DMS153 (cell line): ENCODE measurements around the gene SH3PXD2B.
"Not testable (repeated sequence)": the region's sequence is repeated elsewhere in the genome, so short reads cannot be mapped to it uniquely, and the experiment has no call there.

ENCODE experiments used
- DNase-seq: peaks from one replicate; lab custom pipeline; 2025; lab: John Stamatoyannopoulos, UW

SH3PXD2B gene

DNA sequence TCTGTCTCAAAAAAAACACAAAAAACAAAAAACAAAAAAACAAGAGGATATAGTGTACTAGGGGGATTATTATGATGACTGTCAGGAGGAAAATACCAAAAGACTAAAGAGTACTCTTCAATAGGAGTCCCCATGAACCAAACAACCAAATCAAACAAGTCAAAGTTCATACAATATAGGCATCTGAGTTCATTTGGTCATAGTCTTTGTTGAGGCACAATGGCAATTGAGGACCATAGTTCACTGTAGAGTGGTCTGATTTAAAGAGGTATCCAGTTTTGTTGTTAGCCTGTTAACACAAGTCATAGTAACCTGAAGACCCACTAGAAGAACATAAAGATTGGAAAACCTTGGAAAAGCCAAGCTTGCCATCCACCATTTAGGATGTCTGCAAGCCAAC, 159.5 kb downstream of the SH3PXD2B start:
- no peak for DNase-seq

DNA sequence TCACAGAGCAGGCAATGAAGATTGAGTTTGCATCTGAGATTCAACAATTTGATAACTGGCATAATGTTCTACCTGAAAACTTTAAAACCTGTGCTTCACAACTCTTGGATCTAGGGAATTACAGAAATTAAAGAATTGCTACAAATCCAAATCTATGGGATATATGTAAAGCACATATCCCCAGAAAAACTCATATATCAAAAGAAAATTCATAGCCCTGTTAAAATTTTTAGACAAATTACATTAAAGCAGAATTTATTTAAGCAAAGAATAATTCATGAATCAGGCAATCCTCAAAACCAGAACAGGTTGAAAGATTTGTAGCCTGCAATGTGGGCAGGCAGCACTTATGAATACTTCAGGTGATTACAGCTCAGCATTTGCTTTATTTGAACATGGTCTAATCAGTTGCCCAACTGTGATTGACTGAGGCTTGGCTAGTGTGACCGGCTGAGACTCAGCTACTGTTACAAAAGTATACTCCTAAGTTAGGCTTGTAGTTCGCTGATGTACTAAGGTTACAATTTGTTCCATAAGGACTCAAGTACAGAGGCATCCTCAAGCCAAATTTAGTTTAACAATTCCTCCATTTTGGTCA, 160.5 kb downstream of the SH3PXD2B start:
- no peak for DNase-seq

DNA sequence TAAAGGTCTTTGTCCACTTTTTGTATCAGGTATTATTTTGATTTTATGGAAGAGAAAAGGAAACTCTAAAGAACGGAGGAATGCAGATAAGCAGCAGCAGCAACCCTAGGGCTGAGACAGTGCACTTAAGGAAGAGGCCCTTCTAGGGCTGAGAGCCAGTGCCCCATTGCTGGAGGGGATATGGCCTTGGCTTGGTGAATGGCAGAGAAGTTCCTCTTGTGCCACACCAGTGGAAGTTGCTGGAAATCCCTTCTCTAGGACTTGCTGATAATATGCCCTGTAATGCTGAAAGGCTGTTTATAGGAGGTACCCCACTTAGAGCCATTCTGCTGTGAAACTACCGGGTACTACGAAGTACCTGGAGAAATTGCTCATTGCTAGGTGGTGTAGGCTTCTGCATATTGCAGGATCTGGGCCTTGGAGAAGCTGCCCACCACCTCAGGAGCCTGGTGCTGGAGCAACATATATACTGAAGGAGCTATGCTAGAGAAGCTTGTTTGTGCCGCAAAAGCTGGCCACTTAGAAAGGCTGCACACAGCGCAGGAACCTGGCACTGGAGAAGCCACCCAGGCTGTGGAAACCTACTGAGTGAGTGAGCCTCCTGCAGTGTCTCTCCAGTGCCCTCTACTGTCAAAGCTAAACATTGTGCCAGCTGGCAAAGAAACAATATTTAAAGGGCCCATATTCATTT, 161.1 kb downstream of the SH3PXD2B start:
- DNase-seq = peak; percentile 52

DNA sequence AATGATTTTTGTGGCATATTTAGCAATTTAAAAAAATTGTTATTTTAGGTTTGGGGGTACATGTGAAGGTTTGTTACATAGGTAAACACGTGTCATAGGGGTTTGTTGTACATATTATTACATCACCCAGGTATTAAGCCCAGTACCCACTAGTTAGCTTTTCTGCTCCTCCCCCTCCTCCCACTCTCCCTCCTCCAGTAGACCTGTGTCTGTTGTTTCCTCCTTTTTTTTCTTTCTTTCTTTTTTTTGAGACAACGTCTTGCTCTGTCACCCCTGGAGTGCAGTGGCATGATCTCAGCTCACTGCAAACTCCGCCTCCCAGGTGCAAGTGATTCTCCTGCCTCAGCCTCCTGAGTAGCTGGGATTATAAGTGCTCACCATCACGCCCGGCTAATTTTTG, 162.5 kb downstream of the SH3PXD2B start:
- not testable (repeated sequence) for DNase-seq

DNA sequence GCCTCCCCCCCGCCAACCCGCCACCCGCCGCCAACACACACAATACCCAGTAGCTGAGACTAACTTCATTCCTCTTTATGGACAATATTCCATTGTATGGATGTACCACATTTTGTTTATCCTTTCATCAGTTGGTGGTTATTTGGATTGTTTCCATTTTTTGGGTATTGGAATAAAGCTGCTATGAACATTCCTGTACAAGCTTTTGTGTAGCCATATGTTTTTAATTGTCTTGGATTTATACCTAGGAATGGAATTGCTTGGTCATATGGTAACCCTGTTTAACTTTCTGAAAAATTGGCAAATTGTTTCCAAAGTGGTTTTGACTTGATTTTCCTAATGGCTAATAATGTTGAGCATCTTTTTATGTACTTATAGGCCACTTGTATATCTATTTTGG, 165.9 kb downstream of the SH3PXD2B start:
- DNase-seq = no peak

DNA sequence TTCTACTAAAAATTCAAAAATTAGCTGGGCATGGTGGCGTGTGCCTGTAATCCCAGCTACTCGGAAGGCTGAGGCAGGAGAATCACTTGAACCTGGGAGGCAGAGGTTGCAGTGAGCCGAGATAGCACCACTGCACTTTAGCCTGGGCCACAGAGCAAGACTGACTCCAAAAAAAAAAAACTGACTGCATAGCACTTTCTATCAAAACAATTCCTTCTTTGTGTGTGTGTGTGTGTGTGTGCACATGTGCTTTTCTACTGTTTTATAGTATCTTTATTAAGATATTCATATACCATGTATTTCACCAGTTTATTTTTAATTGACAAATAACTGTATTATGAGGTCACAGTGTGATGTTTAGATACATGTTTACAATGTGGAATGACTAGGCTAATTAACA, 167.2 kb downstream of the SH3PXD2B start:
- DNase-seq = not testable (repeated sequence)

DNA sequence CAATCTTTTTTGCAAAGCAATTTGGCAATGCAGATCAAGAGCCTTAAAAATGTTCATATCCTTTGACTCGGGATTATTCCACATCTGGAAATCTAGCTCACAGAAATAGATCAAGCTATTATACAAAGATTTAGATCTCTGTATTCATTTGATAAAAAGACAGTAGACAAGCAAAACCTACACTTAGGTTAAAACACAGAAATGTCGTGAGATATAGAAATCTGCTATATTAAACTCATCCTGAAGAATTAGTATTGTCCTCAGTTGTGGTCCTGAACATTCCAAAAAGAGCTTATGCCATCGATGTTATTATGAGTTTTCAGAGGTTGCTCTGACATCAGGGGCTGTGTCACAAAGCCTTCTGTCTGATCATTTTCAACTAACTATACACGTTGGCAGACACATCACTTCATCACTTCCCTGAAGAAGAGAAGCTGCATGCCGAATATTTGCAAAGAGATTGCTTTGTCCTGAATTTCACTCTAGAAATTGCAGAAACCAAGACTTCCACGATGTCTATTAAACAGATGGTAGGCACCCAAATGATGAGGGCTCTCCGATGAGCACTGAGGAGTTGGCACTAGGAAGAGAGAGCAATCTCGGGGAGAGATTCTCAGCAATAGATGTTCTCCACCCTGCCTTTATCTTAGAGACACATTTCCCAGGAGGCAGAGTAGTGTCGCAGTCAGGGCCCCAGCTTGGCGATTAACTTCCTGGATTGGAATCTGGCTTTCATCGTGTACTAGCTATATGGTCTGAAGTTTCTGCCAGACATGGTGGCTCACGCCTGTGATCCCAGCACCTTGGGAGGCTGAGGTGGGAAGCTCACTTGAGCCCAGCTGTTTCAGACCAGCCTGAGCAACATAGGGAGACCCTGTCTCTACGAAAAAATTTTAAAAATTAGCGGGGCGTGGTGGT, 168.8 kb downstream of the SH3PXD2B start:
- DNase-seq = no peak

DNA sequence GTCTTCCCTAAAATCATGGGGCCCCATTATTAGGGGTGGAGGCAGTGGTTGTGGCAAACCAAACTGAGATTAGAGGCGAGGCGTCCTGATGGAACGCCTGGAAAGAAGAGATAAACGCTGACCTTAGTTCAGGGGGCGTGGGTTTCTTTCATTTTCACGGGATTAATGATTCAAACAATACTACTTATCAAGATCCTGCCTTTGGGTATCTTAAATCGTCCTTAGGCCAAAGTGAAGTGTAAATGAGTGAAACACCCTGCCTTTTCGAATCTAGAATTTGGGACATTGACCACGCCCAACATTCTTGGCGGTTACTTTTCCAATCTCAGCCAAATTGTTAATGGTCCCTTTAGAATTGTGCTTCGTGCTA, 169.7 kb downstream of the SH3PXD2B start:
- DNase-seq = no peak

DNA sequence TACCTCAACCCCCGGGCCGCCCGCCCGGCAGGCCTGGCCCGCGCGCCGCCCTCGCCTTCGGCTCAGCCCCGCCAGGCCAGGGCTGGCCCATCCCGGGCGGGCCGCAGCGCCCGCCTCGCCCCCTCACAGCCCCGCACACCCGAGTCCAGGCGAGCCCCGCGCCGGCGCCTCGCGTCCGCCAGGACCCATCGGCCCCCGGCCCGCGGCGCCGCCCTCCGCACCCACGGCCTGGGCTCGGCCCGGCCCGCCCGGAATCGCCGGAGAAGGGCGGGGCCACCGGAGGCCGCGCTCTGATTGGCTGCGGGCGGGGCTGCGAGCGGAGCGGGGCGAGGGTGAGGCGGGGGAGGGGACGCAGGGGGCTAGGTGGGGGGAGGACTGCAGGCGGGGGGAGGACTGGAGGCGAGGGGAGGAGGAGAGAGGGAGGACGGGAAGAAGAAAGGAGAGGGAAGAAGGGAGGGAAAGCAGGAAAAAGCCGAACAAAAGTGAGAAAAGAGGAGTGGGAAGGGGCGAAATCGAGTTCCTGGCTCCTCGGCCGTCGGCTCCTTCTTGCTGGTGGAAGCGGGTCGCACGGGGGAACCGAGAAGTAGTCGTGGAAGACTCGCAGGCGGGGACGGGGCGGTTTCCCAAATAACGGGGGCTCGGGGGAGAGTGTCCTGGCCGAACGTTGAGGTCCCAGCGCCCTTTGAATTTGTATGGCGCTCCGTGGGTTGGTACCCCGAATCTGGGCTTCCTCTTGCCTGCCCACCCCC, 170.3 kb downstream of the SH3PXD2B start:
- DNase-seq = peak; percentile 29

DNA sequence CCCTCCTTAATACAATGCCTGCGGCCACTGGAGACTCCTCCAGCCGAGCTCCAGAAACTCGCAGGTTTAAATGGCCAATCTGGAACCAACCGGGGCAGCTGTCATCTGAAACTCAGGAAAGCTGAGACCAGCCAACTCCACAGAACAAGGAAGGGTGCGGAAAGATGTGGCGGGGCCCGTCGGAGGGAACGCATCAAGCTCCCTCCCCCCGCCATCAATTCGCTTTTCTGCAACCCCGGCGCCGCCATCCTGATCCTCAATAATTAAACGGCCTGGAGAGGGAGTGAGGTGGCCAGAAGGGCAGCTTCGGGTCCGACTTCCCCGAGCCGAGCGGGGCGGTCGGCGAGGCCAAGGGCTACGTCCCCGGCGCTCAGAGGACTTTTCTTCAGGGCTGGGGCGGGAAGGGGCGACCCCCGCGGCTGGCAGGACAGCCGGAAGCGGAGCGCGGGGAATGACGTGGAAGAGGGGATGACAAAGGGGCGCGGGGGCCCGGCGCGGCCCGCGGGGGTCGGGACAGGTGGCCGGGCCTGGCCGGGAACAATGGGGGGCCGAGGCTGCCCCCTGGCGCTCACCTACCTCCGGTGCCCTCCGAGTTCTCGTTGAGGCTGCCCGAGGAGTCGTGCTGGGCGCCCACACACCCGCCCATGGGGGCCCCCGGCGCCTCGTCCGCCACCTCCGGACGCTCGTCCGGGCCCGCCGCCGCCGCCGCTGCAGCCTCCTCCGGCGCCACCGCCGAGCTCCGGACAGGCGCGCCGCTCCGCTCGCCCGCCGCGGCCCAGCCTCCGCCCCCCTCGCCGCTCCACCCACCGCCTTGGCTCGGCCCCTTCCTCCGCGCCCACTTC, 171.1 kb downstream of the SH3PXD2B start, which contains the start of gene UBTD2:
Gene UBTD2 (minus strand): TSS at position 745 of the 842 bp plus-strand sequence. CDS start 99 bp downstream, at position 646.
- peak; percentile 32 for DNase-seq

DNA sequence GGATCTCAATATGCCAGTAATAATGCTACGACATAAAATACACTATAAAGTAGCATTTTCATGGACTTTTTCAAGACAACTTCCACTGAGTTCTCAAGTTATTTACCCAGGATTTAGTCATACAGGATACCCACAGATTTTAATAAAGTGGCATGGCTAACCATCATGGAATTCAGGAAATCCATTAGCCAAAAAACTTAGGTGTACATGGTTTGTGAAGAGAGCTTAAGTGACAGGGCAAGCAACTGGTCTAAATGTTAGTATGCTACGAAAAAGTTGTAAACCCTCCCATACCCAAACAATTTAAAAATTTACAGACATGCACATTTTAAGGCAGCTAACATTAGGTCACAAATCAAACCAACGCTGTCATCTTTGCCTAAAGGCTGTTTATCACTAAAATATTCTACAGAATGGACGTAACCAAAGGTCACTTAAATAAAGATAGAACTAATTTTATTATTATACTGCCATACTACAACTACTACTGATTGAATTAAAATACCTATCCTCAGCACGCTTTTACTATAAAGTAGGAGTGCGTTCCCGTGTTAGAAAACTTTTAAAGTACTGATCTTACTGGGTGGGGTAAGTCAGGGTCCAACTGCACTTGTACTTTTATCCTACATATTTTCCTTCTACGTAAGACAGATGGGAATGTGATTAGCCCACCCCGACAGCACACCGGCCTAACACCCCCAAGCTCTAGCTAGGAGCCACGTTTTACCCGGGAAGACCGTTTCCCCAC, 171.9 kb downstream of the SH3PXD2B start:
- no peak for DNase-seq

DNA sequence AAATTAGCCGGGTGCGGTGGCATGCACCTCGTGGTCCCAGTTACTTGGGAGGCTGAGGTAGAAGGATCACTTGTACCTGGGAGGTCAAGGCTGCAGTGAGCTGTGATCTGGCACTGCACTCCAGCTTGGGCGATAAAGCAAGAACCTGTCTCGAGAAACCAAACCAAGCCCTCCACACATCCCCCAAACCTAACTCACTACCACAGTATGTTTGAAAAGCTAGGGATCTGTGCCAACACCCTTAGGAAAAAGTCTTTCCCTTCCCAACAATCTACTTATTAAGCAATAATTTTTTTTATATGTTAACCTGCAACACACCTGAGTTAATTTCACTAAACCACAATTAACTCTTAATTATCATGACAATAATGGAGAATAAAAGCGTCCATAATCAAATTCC, 173.0 kb downstream of the SH3PXD2B start:
- no peak for DNase-seq

DNA sequence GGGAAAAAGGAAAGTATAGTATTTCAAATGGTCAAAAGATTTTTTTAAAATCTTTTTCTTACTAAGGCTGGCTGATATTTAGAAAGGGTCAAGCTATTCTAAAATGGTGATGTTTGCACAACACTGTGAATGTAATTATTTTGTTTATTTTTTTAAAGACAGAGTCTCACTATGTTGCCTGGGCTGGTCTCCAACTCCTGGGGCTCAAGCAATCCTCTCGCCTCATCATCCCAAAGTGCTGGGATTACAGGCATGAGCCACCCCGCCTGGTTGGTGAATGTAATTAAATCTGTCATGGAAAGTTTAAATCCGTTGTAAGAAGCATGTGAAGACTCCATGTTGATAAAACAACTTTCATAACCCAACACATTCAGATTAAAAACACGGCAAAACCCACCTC, 173.4 kb downstream of the SH3PXD2B start:
- DNase-seq = no peak

DNA sequence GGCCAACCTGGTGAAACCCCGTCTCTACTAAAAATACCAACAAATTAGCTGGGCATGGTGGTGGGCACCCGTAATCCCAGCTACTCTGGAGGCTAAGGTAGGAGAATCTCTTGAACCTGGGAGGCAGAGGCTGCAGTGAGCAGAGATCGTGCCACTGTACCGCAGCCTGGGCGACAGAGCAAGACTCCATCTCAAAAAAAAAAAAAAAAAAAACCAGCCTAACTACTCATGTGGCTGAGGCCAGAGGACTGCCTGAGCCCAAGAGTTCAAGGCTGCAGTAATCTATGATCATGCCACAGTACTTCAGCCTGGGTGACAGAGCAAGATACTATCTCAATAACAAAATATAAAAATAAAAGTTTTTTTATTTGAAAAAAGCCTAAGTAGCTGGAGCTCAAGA, 174.0 kb downstream of the SH3PXD2B start:
- no peak for DNase-seq

DNA sequence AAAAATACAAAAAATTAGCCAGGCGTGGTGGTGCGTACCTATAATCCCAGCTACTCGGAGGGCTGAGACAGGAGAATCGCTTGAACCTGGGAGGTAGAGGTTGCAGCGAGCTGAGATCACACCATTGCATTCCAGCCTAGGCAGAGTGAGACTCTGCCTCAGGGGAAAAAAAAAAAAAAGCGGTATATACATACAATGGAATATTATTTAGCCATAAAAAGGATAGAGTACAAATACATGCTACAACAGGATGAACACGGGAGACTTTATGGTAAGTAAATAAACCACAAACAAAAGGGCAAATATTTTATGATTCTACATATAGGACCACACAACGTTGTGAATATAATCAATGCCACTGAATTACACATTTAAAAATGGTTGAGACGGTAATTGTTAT, 176.0 kb downstream of the SH3PXD2B start:
- no peak for DNase-seq

DNA sequence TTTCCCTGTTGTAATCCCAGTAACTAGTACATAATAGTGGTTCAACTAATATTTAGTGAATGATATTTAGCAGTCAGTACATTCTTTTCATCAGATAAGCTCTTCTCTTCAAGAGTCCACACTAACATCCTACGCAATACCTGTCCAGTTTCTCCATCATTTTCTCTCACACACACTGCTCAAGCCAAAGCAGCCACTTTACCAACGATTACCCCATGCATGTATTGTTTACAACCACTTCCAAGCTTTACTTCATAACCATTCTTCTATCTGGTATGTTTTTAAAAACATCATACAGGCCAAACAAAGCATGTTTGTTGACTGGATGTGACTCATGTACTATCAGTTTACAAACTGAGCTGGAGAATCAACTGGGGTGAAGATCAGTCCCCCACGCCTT, 178.1 kb downstream of the SH3PXD2B start:
- no peak for DNase-seq
